HG02981 (cell line): ENCODE results near the gene GRAMD1A.
"Not testable (repeated sequence)": the region's sequence is repeated elsewhere in the genome, so short reads cannot be mapped to it uniquely, and the experiment has no call there.

Source experiments
- ATAC-seq: cut with Tn5 transposase; IDR thresholded peaks from one replicate; pipeline ENCODE4 v1.9.1; 2021; ENCODE audit warnings: mild to moderate bottlenecking, moderate library complexity; ENCODE audit not compliant: unreplicated experiment

GRAMD1A gene

DNA sequence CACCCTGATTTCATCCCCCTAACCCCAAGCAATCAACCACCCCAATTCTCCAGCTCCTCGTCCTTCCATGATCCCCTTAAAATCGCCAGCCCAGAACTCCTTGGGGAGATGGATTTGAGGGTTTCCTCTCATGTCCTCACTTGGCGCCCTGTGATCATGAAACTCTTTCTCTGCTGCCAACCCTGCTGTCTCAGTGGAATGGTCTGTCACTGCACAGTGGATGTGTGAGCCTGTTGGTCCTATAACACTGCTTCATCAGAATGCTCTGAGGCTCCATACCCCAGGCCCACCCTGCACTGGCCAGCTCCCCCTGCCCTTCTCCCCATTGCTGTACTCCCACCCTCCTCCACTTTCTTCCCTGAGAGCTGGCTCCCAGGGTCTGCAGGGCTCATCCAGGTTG is 23.5 kb upstream of the GRAMD1A start:
- ATAC-seq = no peak

DNA sequence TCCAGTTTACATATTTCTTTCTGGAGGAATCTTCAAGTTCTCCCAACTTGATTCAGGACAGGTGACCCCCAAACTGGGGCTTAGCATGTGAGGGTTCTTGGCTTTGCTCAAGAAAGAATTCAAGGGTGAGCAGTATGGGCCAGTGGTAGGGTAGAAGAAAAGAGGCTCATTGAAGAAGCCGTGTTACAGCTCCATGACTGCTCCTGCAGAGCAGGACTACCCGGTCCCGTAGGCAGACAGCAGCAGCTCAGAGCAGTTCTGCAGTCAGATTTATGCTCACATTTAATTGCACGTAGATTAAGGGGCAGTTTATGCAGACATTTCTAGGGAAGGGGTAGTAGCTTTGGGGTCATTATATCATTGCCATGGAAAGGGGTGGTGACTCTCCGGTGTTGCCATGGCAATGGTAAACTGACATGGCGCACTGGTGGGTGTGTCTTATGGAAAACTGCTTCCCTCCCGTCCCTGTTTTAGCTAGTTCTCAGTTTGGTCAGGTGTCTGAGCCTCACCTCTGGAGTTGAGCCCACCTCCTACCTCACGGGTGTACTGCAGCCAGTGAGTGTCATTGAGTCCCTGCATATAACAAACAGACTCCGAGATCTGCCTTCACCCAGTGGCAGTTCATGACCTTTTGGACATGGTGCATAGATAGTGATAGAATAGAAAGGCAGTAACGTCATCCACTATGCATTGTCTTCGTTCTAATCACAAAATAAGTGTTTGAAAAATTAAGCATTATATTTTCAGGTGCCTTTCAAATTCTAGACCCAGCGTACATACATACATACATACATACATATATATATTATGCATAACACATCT is 20.1 kb upstream of the GRAMD1A start:
- ATAC-seq = no peak

DNA sequence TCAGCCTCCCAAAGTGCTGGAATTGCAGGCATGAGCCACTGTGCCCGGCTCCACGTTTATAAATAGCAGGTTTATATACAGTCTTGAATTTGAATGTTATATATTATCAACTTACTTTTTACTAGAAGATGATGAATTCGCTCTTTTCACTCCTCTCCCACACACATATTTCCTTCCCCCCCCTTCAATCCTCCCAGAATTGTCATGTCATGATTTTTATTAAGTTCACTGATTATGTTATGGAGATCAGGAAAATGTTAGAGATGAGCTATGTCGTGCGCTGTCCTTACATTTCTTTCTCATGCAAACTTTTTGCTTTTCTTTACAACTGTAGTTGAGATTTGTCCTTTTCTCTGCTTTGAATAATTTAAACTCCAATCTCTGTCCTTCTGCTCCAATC is 17.8 kb upstream of the GRAMD1A start:
- no peak for ATAC-seq

DNA sequence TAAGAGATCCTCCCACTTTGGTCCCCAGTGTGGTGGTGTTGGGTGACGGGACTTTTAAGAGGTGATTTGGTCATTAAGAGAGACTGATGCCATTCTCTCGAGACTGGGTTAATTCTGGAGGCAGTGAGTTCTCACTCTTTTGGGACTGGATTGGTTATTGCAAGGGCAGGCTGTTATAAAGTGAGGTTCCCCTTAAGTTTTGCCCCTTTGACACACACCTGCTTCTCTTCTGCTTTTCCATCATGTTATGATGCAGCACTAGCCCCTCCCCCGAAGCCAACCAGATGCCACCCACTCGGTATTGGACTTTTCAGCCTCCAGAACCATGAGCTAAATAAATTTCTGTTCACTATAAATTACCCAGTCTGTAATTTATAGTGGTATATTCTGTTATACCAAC is 16.3 kb upstream of the GRAMD1A start:
- ATAC-seq = no peak

DNA sequence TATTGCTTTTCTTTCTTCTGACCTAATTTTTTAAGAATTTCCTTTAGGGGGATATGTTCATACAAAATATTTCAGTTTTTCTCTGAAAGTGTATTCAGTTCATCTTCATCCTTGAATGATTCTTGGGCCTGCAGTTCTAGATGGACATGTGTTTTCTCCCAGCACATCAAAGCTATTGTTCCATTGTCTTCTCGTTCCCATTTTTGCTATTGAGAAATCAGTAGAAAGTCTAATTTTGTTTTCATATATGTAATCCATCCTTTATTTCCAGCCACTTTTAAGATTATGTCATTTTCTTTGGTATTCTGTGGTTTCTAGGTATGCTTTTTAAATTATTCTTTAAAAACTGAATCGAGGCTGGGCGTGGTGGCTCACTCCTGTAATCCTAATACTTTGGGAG is 15.8 kb upstream of the GRAMD1A start:
- no peak for ATAC-seq

DNA sequence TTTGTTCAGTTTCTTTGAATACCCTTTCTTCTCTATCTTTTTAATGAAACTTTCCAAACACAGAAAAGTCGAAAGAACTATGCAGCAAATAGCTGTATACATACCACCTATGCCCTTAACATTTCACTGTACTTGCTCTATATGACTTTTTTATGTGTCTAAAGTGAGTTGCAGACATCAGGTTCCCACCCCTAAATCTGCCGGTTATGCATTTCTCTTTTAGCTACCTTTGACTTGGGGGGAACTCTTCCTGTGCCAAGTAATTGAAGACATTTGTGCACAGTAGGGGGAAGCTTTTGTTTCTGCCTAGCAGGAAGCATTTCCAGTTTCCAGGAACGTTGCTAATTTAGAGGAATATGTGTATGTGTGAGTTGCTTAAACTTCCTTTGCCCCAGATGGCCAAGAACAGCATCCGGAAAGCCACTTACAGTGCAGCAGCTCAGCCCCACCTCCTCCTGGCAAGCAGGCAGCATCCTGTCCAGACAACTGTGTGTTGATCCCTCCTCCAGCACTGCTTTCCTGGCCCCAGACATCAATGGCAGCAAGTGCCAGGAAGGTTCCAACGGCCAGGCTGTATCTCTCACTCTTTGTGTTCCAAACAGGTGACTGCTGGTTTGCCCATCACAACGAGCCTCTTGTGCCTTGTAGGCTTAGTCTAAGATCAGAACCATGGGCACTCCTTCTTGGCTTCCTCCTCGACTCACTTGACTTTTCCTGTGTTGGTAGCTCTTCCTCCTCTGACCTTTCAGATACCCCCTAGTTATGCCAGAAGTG is 14.7 kb upstream of the GRAMD1A start:
- no peak for ATAC-seq

DNA sequence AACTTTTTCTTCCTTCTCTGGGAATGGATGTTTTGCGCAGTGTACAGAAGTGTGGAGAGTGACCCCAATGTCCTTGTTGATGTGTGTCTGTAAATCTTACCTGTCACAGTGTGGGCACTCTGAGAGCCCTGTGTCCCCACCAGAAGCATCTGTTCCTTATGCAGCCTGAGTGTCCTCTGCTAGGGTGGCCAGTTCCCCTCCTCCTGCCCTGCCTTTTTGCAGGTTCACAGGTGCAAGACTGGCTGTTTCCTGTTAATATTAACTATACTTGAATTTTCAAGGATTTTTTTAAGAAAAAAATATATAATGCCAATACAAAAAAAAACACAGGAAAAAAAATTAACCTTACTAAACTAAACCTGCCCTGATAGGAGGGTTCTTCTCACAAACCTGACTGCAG is 12.0 kb upstream of the GRAMD1A start:
- ATAC-seq = no peak

DNA sequence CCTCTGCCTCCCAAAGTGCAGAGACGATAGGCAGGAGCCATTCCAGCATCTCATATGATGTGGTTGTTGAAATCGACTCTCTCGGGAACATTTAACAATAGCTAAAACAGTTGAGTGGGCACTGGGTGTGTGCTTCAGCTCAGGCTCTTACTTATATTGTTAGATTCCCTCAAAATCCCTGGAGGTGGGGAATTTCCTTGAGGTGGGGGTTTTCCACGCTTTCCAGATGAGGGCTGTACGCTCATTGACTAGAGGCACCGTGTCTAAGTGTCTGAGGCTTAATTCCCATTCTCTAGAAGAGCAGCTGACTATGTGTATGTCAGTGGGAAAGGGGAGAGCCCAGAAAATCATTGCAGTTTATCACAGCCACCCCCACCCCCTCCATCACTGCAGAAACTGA is 10.8 kb upstream of the GRAMD1A start:
- no peak for ATAC-seq

DNA sequence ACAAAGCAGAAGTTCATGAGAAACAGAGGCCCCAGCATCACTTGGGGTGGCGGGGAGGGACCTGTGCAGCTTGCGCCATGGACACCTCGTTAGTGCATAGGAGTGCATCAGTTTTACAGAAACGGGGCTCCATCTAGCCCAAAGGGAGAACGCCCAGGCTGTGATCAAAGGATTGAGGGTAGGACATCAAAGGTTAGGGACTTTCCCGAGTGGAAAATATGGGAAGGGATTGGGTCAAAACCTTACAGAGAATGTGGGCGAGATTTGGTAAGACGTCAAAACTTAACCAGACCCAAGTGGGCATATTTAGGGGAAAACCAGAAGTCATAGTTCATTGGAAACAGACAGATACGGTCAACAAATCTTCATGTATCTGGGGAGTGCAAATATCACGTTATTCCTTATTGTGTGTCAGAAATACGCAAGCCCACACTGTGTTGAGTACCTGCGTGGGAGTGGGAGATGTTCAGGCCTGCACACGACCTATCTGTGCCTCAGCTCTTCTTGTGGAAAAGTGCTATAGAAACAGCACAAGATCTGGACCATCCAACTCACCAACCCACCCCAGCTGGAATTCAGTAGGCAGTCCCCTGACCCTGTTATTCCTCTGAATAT is 9.4 kb upstream of the GRAMD1A start:
- no peak for ATAC-seq

DNA sequence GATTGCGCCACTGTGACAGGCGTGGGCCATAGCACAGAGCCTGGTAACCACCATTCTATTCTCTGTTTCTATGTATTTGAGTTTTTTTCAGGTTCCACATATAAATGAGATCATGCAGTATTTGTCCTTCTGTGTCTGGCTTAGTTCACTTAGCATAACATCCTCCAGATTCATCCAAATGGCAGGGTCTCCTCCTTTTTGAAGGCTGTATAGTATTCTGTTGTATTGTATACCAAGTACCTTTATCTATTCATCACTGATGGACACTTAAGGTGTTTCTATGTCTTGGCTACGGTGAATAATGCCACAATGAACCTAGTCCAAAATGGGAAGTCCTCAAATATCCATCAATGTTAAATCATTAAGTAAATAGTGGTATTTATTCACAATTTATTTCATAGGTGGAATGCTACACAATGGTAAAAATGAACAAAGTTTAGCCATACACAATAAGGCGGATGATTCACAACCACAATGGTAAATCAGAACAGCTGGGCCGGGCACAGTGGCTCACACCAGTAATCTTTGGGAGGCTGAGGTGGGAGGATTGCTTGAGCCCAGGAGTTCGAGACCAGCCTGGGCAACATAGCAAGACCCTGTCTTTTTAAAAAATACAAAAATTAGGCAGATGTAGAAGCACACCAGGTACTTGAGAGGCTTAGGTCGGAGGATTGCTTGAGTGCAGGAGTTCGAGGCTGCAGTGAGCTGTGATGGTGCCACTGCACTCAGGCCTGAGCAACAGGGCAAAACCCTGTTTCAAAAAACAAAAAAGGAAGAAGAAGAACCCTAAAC is 8.4 kb upstream of the GRAMD1A start:
- no peak for ATAC-seq

DNA sequence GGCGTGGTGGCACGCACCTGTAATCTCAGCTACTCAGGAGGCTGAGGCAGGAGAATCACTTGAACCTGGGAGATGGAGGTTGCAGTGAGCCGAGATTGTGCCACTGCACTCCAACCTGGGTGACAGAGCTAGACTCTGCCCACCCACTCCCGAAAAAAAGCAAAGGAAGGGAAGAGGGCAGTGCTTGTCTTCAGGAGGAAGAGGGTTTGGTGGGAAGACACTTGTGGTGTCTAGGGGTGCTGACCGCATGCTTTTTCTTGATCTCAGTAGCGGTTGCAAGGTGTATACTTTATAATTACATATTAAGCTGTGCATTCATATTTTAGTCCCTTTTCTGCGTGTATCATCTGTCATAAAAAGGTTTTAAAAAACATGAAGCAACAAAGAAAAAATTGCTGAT is 7.5 kb upstream of the GRAMD1A start:
- not testable (repeated sequence) for ATAC-seq

DNA sequence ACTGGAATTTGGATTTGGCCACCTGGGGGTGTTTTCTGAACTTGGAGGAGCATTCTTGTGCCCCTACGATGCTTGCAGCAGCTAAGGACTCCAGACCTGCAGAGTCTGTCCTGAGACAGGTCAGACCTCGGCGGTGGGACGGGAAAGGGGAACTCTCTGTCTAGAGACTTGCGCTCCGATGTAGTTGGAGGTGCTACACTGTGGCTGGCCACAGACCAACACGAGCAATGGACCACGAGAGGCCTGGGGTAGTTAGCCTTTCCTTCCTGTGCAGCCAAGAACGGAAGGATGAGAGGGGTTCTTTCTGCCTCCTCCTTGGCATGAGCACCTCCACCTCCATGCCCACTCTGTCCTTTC is 5.9 kb upstream of the GRAMD1A start:
- no peak for ATAC-seq

DNA sequence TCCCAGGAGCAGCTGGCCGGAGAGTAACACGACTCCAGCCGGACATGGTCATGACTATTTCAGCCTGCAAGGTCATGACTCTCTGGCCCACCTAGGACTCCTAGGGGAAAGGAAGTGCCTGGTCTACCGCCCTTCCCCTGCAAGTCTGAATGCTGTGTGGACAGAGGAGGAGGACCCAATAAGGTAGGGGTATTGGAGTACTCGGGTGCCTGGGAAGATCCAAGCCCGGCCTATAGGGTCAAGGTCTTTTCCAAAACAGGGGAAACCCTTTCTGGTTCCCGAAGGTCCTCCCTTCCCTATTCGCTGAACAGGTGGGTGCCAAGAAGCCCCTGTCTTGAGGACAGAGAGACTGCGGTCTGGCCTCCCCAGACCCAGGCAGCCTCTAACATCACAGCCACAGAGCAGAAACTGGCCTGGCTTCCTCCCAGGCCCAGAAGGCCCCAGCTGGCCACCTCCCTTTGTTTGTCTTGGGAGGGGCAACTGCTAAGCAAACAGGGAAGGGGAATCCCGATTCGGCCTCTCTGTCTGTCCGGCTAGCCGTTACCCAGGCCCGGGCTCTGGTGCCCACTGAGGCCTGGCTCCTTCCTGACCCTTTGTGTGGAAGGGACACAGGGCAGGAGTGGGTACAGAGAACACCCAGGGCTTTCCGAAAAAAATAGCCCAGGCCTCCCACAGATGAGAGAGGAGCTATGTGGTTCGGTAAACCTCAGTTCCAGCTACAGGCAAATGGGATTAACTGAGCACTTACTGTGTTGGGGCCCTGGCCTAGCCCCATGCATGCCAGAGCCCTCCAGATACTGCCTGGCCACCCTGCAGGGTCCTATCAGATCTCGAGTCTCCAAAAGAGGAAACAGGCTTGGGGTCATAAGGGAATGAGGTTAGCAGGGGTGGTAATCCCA is 5.2 kb upstream of the GRAMD1A start:
- ATAC-seq = no peak

DNA sequence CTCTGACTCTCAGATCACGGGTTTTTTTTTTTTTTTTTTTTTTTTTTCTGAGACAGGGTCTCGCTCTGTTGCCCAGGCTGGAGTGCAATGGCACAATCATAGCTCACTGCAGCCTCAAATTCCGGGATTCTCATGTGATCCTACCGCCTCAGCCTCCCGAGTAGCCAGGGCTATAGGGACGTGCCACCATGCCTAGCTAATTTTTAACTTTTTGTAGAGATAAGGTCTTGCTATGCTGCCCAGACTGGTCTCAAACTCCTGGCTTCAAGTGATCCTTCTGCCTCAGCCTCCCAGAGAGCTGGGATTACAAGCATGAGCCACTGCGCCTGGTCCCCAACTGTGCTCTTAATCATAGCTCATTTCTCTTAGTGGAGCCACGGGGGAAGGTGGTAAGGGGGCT is 4.6 kb upstream of the GRAMD1A start:
- ATAC-seq = no peak

DNA sequence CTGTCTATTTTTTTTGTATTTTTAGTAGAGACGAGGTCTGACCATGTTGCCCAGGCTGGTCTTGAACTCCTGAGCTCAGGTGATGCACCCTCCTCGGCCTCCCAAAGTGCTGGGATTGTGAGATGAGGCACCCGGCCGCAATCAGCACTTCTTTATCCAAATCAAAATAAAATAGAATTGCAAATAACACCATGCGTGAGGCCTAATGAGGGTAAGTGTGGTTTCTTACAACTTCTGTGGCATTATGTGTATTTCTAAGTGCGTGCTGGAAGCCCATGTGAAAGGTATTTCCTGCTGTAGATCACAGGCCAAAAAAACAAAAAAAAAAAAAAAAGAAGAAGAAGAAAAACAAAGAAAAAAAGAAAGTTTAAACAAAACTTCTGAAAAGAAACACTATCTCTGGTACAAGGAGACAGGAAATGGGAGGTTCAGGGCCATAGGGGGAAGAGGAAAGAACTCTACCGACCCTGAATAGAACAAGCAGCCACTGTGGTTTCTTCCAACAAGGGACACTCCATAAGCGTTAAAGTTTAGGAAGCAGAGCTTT is 3.0 kb upstream of the GRAMD1A start:
- ATAC-seq = no peak

DNA sequence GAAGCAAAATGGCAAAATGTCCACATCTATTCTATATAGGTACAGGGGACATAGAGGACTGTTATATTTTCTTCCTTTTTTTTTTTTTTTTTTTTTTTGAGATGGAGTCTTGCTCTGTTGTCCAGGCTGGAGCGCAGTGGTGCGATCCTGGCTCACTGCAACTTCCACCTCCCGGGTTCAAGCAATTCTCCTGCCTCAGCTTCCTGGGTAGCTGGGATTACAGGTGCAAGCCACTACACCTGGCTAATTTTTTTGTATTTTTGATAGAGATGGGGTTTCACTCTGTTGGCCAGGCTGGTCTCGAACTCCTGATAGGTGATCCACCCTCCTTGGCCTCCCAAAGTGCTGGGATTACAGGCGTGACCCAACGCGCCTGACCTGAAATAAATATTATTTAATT is 1.9 kb upstream of the GRAMD1A start:
- ATAC-seq = not testable (repeated sequence)

DNA sequence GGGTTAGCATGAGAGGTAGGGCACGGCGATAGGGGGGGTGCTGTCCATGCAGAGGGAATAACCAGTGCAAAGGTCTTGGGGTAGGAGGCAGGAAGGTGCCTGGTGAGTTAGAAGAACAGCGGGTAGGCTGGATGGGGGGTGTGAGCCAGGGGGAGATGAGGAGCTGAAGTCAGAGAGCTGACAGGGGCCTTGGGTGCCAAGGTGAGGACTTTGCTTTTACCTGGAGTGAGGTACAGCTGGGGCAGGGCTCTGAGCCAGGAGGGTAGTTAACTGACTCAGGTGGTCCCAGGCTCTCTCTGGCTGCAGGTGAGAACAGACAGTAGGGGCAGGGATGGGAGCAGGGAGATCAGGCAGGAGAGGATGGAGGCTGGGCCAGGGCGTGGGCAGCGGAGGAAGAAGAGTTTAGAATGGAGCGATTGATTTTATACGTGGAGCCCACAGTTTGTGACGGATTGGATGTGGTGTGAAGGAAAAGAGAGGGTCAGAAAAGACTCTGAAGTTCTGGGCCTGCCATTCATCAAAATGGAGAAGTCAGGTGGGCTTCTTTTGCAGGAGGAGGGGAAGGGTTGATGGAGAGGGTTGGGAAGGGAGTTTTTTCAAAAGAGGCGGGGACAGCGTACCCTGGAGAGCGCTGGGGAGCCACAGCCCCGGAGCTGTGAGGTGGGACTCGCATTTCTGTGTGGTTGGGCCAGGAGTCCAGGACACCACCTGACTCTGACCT is 1.2 kb upstream of the GRAMD1A start:
- ATAC-seq = no peak

DNA sequence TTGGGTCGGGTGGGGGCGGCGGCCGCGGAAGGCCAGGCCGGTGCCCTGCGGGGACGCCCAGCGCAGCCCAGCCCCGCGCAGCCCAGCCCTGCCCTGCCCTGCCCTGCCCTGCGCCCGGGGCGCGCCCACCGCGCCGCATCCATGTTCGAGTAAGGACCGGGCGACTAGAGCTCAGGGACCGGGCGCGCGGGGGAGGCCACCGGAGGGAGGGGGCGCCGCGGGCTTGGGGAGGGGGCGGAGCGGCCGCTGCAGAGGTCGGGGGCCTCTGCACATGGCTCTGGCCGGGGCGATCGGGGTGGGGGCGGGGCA is 169 bp downstream of the GRAMD1A start:
- ATAC-seq = no peak

DNA sequence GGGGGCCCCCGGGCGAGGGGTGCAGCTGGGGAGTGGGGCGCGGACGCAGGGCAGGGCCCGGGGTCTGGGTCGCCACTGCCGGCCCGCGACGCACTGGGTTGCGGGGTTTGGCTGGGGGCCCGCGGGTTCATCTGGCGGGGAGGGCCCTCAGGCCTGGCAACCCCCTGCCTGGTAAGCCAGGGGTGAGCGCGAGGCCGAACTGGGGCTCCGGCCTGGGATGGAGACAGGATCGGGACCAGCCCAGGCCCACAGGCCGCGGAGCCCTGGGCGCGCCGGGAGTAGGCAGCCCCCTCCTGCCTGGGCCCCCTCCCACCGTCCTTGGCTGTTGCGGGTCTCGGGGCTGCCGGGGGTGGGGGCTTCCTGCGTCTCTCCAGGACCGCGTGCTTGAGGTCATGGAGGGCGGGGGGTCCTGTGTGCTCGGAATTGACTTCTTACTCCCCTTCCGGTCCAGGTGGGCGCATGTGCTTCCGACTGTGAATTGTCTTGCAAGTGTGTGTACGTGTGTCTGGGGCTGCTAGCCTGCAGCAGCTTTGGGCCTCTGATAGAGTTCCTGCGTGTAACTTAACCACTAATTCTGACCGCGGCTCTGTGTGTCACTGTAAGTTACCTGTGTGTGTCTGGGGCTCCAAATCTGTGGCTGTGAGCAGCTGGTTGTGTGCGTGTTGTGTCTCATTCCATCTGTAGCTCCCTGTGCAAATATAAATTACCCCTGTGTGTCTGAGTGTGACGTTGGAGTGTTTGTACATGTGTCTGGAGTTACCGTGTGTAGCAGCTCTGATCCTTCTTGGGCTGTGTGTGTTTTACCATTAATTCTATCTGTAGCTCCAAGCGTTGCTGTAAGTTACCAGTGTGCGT is 751 bp downstream of the GRAMD1A start:
- ATAC-seq = no peak
